ENCODE measurements around the gene FUT6.
"Not testable (repeated sequence)": the region's sequence is repeated elsewhere in the genome, so short reads cannot be mapped to it uniquely, and the experiment has no call there.

The FUT6 gene

DNA sequence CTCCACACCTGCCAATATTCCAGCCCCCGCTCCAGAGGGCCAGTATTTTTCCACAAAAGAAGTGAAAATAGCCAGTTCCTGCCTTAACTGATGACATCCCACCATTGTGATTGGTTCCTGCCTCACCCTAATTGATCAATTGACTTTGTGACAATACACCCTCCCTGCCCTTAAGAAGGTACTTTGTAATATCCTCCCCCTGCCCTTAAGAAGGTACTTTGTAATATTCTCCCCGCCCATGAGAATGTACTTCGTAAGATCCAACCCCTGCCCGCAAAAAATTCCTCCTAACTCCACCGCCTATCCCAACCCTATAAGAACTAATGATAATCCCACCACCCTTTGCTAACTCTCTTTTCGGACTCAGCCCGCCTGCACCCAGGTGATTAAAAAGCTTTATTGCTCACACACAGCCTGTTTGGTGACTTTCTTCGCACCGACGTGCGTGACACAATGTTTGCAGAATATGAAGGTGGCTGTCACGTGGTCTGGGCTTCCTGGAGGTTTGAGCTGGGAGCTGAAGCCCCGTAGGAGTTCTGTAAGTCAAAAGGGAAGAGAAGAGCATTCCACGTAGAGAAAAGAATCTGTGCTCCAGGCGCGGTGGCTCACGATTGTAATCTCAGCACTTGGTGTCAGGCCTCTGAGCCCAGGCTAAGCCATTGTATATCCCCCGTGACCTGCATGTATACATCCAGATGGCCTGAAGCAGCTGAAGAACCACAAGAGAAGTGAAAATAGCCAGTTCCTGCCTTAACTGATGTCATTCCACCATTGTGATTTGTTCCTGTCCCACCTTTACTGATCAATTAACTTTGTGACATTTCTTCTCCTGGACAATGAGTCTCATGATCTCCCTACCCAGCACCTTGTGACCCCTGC is 17.9 kb upstream of the FUT6 start:
- DNase-seq: no peak

DNA sequence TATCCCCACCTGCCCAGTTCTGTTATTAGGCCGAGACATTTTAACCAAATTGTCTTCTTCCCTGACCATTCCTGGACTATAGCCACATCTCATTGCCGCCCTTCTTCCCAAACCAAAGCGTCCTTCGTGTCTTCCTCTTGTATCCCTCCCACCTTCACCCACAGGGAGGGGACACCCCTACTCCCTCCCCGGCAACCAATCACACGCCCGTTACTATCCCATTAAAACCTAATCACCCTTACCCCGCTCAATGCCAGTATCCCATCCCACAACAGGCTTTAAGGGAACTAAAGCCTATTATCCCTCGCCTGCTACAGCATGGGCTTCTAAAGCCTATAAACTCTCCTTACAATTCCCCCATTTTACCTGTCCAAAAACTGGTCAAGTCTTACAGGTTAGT is 15.6 kb upstream of the FUT6 start:
- not testable (repeated sequence) for DNase-seq

DNA sequence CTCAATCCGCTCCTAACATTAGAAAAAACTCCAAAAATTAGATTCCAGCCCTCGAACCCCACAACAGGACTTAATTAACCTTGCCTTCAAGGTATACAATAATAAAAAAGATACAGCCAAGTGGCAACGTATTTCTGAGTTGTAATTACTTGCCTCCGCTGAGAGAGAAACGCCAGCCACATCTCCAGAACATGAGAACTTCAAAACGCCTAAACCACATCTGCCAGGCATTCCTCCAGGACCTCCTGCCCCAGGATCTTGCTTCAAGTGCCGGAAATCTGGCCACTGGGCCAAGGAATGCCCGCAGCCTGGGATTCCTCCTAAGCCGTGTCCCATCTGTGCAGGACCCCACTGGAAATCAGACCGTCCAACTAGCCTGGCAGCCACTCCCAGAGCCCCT is 14.6 kb upstream of the FUT6 start:
- DNase-seq: not testable (repeated sequence)

DNA sequence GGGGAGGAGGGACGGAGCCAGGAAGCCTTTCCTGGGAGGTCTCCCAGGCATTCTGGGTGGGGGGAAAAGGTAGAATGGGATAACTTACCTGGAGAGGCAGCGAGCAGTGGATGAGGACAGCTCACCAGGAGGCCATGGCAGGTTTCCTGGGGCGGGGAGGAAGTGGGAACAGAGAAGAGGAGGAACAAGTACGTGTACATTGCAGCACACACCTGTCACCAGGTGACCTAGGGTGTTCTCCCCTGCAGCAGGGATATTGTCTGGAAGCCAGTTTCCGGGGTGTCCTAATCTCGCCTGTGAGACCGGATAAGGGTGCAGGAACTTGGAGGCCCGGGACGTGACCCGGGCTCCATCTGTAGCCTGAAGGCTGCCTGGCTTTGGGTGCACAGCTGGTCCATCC is 11.8 kb upstream of the FUT6 start, which contains the start of gene FUT3:
TSS of gene FUT3 (minus strand) at position 148 of the 400 bp plus-strand sequence.
- DNase-seq: no peak

DNA sequence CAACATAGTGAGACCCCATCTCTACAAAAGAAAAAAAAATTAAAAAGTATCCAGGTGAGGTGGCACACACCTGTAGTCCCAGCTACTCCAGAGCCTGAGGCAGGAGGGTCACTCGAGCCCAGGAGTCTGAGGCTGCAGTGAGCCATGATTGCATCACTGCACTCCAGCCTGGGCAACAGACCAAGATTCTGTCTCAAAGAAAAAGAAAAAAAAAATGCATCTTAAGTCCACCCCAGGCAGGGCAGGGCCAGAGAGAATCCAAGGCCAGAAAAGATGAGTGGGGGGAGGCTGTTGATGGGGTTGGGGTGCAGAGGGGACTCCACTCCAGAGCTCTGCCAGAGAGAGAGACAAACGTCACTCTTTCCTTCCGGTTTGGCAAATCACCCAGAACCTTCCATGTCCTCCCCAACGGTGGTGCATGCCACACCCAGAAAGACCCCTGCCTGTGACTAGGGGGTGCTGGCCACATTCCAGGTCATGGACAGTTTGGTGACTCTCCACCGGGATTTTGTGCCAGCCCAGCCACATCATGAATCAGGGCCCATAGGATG is 11.3 kb upstream of the FUT6 start:
- no peak for DNase-seq

DNA sequence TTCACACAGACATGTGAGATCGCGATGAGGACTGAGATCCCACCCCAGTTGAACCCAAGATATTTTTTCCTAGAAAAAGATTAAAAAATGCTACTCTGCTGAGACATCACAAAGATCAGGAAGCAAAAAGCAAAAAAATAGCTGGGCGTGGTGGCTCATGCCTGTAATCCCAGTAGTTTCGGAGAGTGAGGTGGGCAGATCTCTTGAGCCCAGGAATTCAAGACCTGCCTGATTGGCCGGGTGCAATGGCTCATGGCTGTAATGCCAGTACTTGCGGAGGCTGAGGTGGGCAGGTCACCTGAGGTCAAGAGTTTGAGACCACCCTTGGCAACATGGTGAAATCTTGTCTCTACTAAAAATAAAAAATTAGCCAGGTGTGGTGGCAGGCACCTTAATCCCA is 10.7 kb upstream of the FUT6 start:
- DNase-seq: no peak

DNA sequence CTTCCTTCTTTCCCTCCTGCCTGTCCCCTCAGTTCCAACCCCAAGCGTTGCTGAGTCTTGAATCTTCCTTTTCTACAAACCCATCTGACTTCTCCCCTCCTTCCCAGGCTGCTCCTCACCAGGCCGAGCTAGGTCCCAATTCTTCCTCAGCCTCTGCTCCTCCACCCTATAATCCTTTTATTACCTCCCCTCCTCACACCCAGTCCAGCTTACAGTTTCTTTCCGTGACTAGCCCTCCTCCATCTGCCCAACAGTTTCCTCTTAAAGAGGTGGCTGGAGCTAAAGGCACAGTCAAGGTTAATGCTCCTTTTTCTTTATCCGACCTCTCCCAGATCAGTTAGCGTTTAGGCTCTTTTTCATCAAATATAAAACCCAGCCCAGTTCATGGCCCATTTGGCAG is 9.1 kb upstream of the FUT6 start:
- not testable (repeated sequence) for DNase-seq

DNA sequence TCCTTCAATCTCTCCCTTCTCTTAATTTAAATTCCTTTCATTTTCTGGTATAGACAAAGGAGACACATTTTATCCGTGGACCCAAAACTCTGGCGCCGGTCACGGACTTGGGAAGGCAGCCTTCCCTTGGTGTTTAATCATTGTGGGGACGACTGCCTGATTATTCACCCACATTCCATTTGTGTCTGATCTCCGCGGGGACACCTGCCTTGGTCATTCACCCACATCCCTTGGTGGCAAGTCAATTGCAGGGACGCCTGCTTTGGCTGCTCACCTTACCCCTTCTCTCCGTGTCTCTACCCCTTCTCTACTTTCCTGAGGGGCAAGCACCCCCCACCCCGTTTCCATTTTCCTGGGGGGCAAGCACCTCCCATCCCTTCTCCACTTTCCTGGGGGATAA is 8.3 kb upstream of the FUT6 start:
- DNase-seq: not testable (repeated sequence)

DNA sequence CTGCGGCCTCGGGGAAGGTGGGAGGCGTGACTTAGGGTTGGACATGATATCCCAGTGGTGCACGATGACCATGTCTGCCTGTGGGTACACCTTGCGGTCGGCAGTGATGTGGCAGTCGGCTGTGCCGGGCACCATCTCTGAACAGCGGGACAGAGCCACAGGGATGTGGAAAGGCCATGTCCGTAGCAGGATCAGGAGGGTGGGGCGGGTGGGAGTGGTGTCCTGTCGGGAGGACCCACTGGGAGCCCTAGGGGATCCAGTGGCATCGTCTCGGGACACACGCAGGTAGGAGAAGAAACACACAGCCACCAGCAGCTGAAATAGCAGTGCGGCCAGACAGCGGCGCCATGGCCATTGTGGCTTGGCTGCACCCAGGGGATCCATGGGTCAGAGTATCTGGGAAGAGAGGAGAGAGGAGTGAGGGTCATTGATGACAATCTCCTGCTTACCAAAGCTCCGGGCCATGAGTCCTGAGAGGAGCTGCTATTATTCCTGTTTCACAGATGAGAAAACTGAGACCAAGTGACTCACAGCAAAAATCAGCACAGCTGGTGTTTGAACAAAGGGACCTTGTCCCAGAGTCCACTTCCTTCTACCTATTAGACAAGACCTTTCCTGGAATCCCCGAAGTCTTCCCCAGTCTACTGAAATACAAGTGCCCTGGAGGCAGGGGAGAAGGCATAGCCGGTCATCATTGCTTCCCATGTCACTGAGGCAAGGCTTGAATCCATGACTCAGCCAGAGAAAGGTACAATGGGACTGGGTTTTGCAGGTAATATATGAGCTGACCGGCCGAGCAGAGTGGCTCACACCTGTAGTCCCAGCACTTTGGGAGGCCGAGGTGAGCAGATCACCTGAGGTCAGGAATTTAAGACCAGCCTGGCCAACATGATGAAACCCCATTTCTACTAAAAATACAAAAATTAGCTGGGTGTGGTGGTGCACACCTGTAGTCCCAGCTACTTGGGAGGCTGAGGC is 5.2 kb upstream of the FUT6 start:
- no peak for DNase-seq

DNA sequence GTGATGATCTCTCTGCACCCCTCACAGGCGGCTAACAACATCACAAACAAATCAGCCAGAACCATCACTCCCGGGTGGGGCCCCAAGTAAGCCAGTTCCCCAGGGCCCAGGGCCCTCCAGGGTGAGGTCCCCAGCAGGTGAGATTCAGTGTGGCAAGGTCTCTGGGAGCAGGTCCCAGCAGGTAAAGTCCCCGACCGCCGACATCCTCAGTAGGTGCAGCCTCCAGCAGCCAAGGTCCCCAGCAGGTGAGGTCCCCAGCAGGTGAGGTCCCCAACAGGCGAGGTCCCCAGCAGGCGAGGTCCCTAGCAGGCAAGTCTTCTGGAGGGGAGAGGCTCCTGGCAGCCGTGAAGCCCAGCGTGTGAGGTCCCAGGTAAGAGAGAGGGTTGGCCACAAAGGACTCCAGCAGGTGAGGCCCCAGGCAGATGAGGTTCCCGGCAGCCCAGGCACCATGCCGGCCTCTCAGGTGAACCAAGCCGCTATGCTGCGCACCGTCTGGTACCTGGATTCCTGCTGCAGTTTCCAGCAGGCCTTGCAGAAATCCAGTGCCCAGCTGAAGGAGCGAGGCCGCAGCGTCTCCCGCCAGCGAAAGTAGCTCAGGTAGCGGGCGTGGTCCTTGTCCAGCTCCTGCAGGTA is 3.9 kb upstream of the FUT6 start:
- DNase-seq: no peak

DNA sequence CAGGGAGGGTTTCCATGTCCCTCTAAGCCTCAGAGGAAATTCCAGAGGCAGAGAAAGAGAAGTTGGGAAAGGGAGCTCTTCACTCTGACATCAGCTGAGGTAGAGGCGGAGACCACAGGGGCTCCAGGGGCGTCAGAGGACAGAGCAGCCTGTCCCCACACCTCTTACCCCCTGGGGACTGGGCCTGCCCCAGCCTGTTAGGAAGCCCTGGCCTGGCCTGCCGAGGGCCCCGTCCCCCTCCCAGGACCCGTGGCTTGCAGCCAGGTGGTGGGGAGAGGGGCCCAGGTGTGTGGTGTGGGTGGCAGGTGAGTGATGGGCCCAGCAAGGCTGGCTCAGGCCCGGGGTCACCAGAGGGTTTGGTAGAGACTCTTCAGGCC is 2.2 kb upstream of the FUT6 start:
- not testable (repeated sequence) for DNase-seq

DNA sequence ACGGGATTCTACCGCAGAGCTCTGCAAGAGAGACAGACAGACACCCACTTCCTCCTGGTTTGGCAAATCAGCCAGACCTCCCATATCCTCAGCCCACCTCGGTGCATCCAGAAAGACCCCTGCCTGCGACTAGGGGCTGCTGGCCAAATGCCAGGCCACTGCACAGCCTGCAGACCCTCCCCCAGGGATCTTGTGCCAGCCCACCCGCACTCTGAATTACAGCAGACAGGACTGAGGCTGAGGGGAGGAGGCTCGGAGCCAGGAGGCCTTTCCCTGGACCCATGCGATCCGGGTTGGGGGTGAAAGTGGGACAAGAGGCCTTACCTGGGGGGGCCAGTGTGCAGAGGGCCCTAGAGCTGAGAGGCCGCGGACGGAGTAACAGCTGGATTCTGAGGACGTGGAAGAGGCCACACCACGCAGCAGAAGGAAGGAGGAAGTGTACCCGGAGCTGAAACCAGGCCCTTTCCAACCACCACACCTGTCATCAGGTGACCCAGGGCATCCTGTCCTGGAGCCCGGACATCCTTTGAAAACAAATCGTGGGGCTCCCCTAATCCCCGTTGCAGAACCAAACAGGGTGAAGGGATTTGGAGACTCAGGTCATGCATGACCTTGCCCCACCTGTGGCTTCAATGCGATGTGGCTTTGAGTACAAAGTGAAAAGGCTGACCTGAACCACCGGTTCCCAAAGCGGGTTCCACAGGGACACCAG is 993 bp downstream of the FUT6 start:
- no peak for DNase-seq

DNA sequence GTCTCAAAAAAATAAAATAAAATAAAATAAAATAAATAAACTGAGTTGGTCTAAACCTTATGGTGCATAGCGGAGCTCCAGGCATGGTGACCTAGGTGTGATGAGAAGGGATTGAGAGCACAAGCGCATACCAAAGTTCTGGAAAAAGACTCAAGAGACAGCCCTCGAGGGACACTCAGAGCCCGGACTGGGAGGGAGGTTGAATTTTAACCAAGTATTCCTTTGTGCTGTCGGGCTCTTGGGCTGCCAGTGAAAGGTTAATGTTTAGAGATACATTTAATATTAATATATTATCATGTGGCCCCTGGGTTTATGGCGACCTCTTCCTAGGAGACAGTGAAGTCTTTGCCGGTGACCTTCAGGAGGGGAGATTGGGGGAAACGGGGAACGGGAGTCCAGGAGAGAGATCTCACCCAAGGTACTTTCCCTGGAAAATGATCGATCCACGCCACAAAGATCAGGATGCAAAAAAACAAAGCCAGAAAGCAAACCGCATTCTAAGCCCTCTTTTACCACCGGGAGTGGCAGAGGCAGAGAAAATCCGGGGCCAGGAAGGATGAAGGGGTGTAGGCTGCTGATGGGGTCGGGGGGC is 1.6 kb downstream of the FUT6 start:
- DNase-seq: no peak

DNA sequence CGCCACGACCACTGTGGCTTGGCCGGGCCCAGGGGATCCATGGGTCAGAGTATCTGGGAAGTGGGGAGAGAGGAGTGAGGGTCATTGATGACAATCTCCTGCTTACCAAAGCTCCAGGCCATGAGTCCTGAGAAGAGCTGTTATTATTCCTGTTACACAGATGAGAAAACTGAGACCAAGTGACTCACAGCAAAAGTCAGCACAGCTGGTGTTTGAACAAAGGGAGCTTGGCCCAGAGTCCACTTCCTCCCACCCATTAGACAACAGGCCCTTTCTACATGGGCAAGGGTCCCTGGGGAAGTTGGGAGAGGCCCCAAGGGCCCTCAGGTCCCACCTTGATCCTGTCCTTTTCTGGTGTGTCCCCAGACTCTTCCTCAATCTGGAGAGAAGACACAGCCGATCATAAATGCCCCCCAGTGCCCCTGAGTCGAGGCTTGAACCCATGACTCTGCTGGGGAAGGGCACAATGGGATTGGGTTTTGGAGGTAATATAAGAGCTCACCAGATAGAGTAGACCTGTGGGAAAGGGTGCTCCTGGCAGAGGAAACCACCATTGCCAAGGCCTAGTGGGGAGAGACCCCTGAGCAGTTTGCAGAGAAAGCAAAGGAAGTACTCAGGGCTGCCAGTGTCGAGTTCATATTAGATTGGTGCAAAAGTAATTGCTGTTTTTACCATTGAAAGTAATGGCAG is 6.8 kb downstream of the FUT6 start:
- DNase-seq: no peak

DNA sequence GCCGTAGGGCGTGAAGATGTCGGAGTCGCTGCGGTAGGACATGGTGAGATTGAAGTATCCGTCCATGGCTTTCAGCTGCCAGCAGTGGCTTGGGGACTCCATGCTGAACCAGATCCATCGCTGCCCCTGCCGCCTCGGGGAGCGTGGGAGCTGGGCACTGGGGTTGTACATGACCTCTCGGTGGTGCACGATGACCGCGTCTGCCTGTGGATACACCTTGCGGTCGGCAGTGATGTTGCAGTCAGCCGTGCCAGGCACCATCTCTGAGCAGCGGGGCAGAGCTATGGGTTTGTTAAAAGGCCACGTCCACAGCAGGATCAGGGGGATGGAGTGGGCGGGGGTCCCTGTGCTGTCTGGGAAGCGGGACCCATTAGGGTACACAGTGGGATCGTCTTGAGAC is 7.4 kb downstream of the FUT6 start:
- no peak for DNase-seq

DNA sequence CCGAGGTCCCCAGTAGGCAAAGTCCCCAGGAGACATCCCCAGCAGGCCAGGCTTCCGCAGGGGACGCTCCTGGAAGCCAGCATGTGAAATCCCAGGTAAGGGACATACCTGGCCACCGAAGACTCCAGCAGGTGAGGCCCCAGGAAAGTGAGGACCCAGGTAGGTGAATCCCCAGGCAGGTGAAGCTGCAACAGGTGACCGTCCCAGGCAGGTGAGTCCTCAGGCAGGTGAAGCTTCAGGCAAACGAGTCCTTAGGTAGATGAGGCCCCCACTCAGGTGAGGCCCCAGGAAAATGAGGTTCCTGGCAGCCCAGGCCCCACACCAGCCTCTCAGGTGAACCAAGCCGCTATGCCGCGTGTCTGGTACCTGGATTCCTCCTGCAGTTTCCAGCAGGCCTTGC is 8.3 kb downstream of the FUT6 start:
- no peak for DNase-seq

DNA sequence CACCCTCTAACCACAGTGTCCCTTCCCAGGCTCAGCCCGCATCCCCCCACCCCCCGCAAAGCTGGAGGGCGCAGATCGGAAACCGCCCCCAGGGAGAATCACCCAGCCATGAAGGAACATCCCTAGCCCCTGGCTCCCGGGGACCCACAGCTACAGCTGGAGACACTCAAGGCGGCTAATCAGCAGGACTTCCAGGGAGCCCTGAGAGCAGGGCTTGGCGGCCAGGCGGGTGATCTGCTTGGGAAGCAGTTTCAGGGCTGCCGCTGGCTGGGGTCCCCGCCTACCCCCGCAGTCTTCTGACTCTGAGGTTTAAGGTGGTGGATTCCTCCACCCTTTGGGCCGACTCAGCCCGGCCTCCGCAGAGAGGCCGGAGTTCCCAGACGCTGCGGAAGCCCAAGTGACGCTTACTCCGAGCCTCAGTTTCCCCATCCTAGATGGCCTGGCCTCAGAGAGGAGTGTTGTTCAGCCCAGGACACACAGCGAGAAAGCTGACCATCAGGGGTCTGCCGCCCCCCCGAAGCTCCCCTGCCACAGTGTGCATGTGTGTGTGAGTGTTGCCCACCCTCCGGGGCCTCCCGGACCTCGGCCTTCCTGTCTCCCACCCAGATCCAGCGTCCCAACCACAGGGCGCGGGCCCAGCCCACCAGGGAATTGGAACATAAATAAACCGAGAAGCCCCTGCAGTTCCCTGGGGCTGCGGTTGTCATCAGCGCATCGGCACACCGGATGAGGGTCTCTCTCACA is 9.8 kb downstream of the FUT6 start:
- DNase-seq: no peak

DNA sequence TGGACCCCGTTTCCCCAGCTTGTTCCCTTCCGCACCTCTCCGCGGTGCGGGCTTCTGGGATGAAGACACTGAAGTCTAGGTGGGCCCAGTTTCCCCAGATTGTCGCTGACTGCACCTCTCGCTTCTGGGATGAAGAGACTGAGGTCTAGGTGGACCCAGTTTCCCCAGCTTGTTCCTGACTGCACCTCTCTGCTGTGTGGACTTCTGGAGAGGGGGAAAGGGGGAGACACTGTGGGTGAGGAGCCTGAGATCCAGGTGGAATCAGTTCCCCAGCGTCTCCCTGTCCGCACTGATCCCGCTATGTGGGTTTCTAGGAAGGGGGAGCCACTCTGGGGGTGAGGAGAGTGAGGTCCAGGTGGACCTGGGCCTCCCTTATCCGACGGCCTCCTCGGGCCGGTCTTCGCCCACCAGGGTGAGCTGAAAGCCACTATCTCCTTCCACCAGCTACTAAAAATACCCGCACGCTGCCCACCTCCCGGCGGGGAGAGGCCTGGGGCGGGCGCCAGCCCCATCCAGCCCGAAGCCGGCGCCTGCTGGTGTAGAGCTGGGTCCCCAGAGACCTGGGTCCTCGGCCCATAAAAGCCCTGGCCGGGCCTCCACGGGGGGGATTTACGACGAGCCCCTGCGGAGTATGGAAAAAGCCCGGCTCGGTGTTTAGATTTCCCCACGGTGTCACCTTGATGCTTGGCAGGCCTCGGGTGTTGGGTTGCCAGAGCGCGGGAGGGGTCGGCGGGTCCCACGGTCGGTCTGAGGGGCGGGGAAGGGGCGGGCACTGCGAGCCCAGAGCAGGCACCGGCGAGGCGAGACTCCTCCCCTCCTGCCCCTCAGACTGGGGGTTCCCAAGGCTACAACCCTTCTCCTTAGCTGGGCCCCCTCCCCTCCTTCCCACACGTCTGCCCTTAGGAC is 10.6 kb downstream of the FUT6 start:
- peak; percentile 43 for DNase-seq

DNA sequence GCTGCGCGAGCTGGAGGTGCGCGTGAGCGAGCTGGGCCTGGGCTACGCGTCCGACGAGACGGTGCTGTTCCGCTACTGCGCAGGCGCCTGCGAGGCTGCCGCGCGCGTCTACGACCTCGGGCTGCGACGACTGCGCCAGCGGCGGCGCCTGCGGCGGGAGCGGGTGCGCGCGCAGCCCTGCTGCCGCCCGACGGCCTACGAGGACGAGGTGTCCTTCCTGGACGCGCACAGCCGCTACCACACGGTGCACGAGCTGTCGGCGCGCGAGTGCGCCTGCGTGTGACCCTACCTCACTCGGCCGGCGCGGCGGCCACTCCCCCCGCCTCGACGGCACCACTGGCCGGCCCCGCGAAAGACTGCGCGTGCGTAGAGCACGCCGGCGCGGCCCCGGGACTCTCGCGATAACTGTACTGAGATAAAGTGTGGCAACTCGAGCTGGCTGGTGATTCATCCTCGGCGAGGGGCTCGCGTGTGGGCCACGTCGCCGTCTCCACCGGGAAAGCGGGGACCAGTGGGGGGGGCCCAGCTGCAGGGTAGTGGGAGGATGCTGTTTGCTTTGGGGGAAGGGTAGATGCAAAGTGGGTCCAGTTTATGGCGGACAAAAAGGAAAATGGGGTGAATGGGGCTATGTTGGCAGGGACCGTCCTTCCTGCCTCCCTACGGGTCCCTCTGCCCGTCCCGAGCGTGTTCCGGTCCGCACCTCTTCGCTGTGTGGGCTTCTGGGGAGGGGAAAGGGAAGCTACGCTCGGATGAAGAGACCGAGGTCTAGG is 11.4 kb downstream of the FUT6 start:
- DNase-seq: peak; percentile 98

Data from activated CD4-positive, alpha-beta T cell treated with anti-CD3 and anti-CD28 coated beads, Interleukin-2, Interleukin-6, amounts not matched to agents 100 ng/mL and 50 ng/mL, durations not matched to agents 16 hours and 8 hours (primary cell).